Kidney tubule cell (primary cell): ENCODE measurements around the gene STX5.
"Not testable (repeated sequence)": the region's sequence is repeated elsewhere in the genome, so short reads cannot be mapped to it uniquely, and the experiment has no call there.

Source experiments
- DNase-seq: peaks from one replicate; pipeline ENCODE4 v3.0.0-alpha.2; 2018; ENCODE audit warnings: low spot score

Gene STX5

GRCh38 chr11:62831520-62832335 is at the start of gene STX5:
TSS of gene STX5 (minus strand) at chr11:62832051. CDS start at chr11:62831243, 808 bp downstream.
- peak; percentile 98 for DNase-seq

- DNase-seq = peak; percentile 91
Measured at GRCh38 chr11:62880803-62881578, 49.1 kb upstream of the STX5 start, which contains the start of gene SLC3A2. TSS of gene SLC3A2 (plus strand) at chr11:62880896. CDS start at chr11:62881024, 128 bp downstream.

GRCh38 chr11:62880231-62880802 is 48.5 kb upstream of the STX5 start:
- peak; percentile 83 for DNase-seq

- no peak for DNase-seq
Measured at GRCh38 chr11:62879235-62879978, 47.6 kb upstream of the STX5 start.

GRCh38 chr11:62876712-62877111 is 44.9 kb upstream of the STX5 start:
- DNase-seq = no peak

- no peak for DNase-seq
Measured at GRCh38 chr11:62875698-62876478, 44.0 kb upstream of the STX5 start.

- DNase-seq = no peak
Measured at GRCh38 chr11:62874851-62875250, 43.0 kb upstream of the STX5 start.

GRCh38 chr11:62865635-62866034 is 33.8 kb upstream of the STX5 start:
- DNase-seq = no peak

- DNase-seq = no peak
Measured at GRCh38 chr11:62863687-62864335, 32.0 kb upstream of the STX5 start.

- DNase-seq = not testable (repeated sequence)
Measured at GRCh38 chr11:62861564-62862192, 29.8 kb upstream of the STX5 start.

GRCh38 chr11:62860835-62861563 is 29.1 kb upstream of the STX5 start:
- DNase-seq = no peak

GRCh38 chr11:62859281-62859703 is 27.4 kb upstream of the STX5 start:
- DNase-seq = not testable (repeated sequence)

GRCh38 chr11:62858201-62858600 is 26.4 kb upstream of the STX5 start:
- no peak for DNase-seq

- DNase-seq = peak; percentile 55
Measured at GRCh38 chr11:62857541-62857982, 25.7 kb upstream of the STX5 start.

- DNase-seq = no peak
Measured at GRCh38 chr11:62856333-62856895, 24.6 kb upstream of the STX5 start.

GRCh38 chr11:62855571-62856332 is 23.9 kb upstream of the STX5 start:
- peak; percentile 99 for DNase-seq

- no peak for DNase-seq
Measured at GRCh38 chr11:62854825-62855570, 23.1 kb upstream of the STX5 start.
